K562 (cell line): ENCODE data around the gene MMP20. TPM values are rescaled to one million over a fixed set of nuclear protein-coding genes. Genes with fewer than 3 reads are reported as not detected.

Experiments used
- ATAC-seq: fragments of 200-7000 bp; cut with Tn5 transposase; 3 replicates; pipeline ENCODE4 v1.9.1; 2020; ENCODE audit warnings: moderate library complexity
- BruUV-seq: library from RNA; stranded (reverse); fragments of 400-500 nt; replicated peaks from 2 replicates; lab custom pipeline; 2021; lab: Mats Ljungman, UMichigan
- CTCF ChIA-PET: fragments of 300-600 bp; formaldehyde crosslinking; extraction: SDS; loops from one replicate; lab custom pipeline; 2021; ENCODE audit warnings: low intra/inter-chr PET ratio; lab: Yijun Ruan, JAX
- POLR2A ChIA-PET: fragments of 300-600, 350-650 bp; sonication (Branson Sonifier 250); formaldehyde crosslinking; extraction: SDS; loops from one replicate; lab custom pipeline; 2021; ENCODE audit warnings: antibody characterized with exemption, inconsistent platforms; lab: Yijun Ruan, JAX
- DNase-seq, 4 experiments: peaks; one replicate each; pipeline versions ENCODE4 v3.0.0 to v3.0.0-alpha.2; 2011 to 2018; ENCODE audit warnings: low spot score in 3 of 4, mixed read lengths in 3 of 4; ENCODE audit errors: extremely low read depth in 1 of 4
- FAIRE-seq: peaks from 2 replicates; lab custom pipeline; 2011; peaks lifted over from hg19 to GRCh38; lab: Jason Lieb, UNC
- H2AFZ ChIP-seq: 2 replicates; pipeline ENCODE4 v1.6.0; 2011; ENCODE audit warnings: low read depth, low read length, control low read depth, inconsistent platforms
- H3K27ac ChIP-seq: fragments of 200-600 bp; 3 replicates; pipeline ENCODE4 v1.8.0; 2011; ENCODE audit warnings: low read depth, mild to moderate bottlenecking, control low read depth, inconsistent platforms, low read length, moderate library complexity, mixed read lengths; ENCODE audit errors: extremely low read depth
- H3K27me3 ChIP-seq, 2 experiments: fragments of 300-600 bp in 1 of 2; 2 replicates in 1 of 2; 3 replicates in 1 of 2; pipeline versions ENCODE4 v1.6.0 to v1.8.0; 2011; ENCODE audit warnings: inconsistent platforms in 2 of 2, low read length in 2 of 2, mild to moderate bottlenecking in 1 of 2, mixed read lengths in 1 of 2, moderate library complexity in 1 of 2; ENCODE audit not compliant: control insufficient read depth in 2 of 2, insufficient read depth in 2 of 2
- H3K36me3 ChIP-seq: fragments of 300-600 bp; 3 replicates; pipeline ENCODE4 v1.8.0; 2011; ENCODE audit warnings: mild to moderate bottlenecking, low read length, inconsistent platforms; ENCODE audit not compliant: control insufficient read depth, insufficient read depth
- H3K4me1 ChIP-seq, 2 experiments: fragments of 200-600 bp in 1 of 2; replicated peaks in 1 of 2; 2 replicates in 1 of 2; 3 replicates in 1 of 2; pipeline versions ENCODE4 v1.5.1 to v1.8.0; 2011; ENCODE audit warnings: inconsistent platforms in 2 of 2, low read length in 2 of 2, mild to moderate bottlenecking in 1 of 2, mixed read lengths in 1 of 2, moderate library complexity in 1 of 2; ENCODE audit not compliant: control insufficient read depth in 2 of 2, insufficient read depth in 2 of 2
- H3K4me2 ChIP-seq: 2 replicates; pipeline ENCODE4 v1.6.1; 2011; ENCODE audit warnings: low read length, control low read depth, inconsistent platforms, mixed read lengths; ENCODE audit not compliant: insufficient read depth
- H3K4me3 ChIP-seq: fragments of 200-600 bp; sonication (generic), shearing (Covaris generic); 2 replicates; pipeline ENCODE4 v1.5.1; 2016; ENCODE audit warnings: control low read depth, inconsistent platforms
- H3K79me2 ChIP-seq: fragments of 200-600 bp; 3 replicates; pipeline ENCODE4 v1.8.0; 2011; ENCODE audit warnings: low read length, inconsistent platforms; ENCODE audit not compliant: control insufficient read depth, insufficient read depth
- H3K9ac ChIP-seq, 2 experiments: 2 replicates each; pipeline versions ENCODE4 v1.6.0 to v1.6.1; 2011; ENCODE audit warnings: low read depth in 2 of 2, low read length in 2 of 2, control low read depth in 1 of 2, inconsistent platforms in 1 of 2, mild to moderate bottlenecking in 1 of 2, mixed read lengths in 1 of 2; ENCODE audit not compliant: insufficient read depth in 1 of 2
- H3K9me1 ChIP-seq: one replicate; pipeline ENCODE4 v1.6.0; 2011; ENCODE audit warnings: inconsistent platforms, mild to moderate bottlenecking, low read length, moderate library complexity; ENCODE audit not compliant: control insufficient read depth, insufficient read depth
- H3K9me3 ChIP-seq: replicated peaks from 2 replicates; pipeline ENCODE4 v1.5.1; 2011; ENCODE audit warnings: low read depth, low read length, inconsistent platforms; ENCODE audit not compliant: control insufficient read depth, insufficient read depth
- H4K20me1 ChIP-seq: replicated peaks from 2 replicates; pipeline ENCODE4 v1.6.1; 2011; ENCODE audit warnings: low read length, inconsistent platforms, mixed read lengths; ENCODE audit not compliant: control insufficient read depth, insufficient read depth
- ARID1B ChIP-seq: fragments of 450-650 bp; IDR thresholded peaks from 2 replicates; pipeline ENCODE4 v1.6.1; 2016; ENCODE audit warnings: antibody characterized with exemption, mild to moderate bottlenecking, inconsistent platforms
- BCL6 ChIP-seq: fragments of 250-450 bp; sonication (Bioruptor Pico); IDR thresholded peaks from 2 replicates; pipeline ENCODE4 v1.4.0; 2020
- CBFB ChIP-seq: sonication (generic); formaldehyde crosslinking; IDR thresholded peaks from 2 replicates; pipeline ENCODE4 v1.4.0; 2020; ENCODE audit warnings: mild to moderate bottlenecking, missing genetic modification reagents
- CBX1 ChIP-seq: sonication (generic); IDR thresholded peaks from 2 replicates; pipeline ENCODE4 v1.6.1; 2016; ENCODE audit warnings: antibody characterized with exemption, low read depth, mild to moderate bottlenecking
- CBX5 ChIP-seq: IDR thresholded peaks from 2 replicates; pipeline ENCODE4 v1.6.1; 2014; ENCODE audit warnings: low read depth, borderline replicate concordance
- NR2C1 ChIP-seq, 2 experiments: fragments of 450-650 bp; IDR thresholded peaks; 2 replicates each; pipeline ENCODE4 v1.6.1; 2017; ENCODE audit warnings: mild to moderate bottlenecking in 2 of 2, antibody characterized with exemption in 1 of 2, inconsistent platforms in 1 of 2, missing compliant biosample characterization in 1 of 2, missing genetic modification characterization in 1 of 2
- PCBP1 ChIP-seq: fragments of 200-400 bp; formaldehyde crosslinking; IDR thresholded peaks from 2 replicates; pipeline ENCODE4 v1.6.1; 2018; ENCODE audit warnings: mild to moderate bottlenecking, low read depth, low read length; ENCODE audit not compliant: poor library complexity, severe bottlenecking
- PHB2 ChIP-seq: fragments of 450-650 bp; IDR thresholded peaks from 2 replicates; pipeline ENCODE4 v1.6.1; 2017; ENCODE audit warnings: low read depth
- ZNF408 ChIP-seq: fragments of 250-450 bp; sonication (Bioruptor Pico); IDR thresholded peaks from 2 replicates; pipeline ENCODE4 v1.4.0; 2020; ENCODE audit warnings: low read depth, mild to moderate bottlenecking, moderate library complexity
- ZNF518B ChIP-seq: fragments of 250-450 bp; sonication (Bioruptor Pico); IDR thresholded peaks from 2 replicates; pipeline ENCODE4 v1.5.0; 2021; ENCODE audit warnings: mild to moderate bottlenecking, moderate library complexity
- WGBS: fragments of 100-300 bp; shearing (Covaris generic); methylation state at CpG from one replicate; pipeline ENCODE4 v1.1.6; 2016; ENCODE audit warnings: low coverage, mixed read lengths; ENCODE audit not compliant: insufficient coverage; ENCODE audit errors: missing lambda C conversion rate; 5-methylcytosine and 5-hydroxymethylcytosine counted together
- in situ Hi-C: fragments of 300-500 bp; cut with MboI; formaldehyde crosslinking; loops from 4 replicates; pipeline ENCODE4 v1.15.0; 2018; ENCODE audit warnings: inconsistent platforms, mixed read lengths
- intact Hi-C: fragments of 100-400 bp; cut with micrococcal nuclease; formaldehyde crosslinking; loops from 2 replicates; pipeline ENCODE4 v1.14.2; 2022
- polyA plus RNA-seq, 8 experiments: library from polyadenylated mRNA; depleted of rRNA in 4 of 8; stranded (reverse) in 5 of 8; unstranded in 3 of 8; fragments of >200 nt; fragmentation: Nextera tagmentation in 2 of 8; fragmentation: Illumina TruSeq in 1 of 8; extraction: Ambion mirVana in 2 of 8; extraction: Trizol in 1 of 8; gene quantifications; 2 replicates each; pipeline versions ENCODE4 v1.2.1 to v1.2.3, GENCODE V29; 2011 to 2014; ENCODE audit warnings: inconsistent platforms in 1 of 8, missing spikeins in 1 of 8
- total RNA-seq, 7 experiments: library from RNA; depleted of rRNA in 6 of 7; stranded (reverse); fragments of >200 nt in 6 of 7; fragmentation: Illumina TruSeq in 2 of 7; extraction: Trizol in 2 of 7; gene quantifications; 2 replicates each; pipeline versions ENCODE4 v1.2.1 to v1.2.3, GENCODE V29; 2011 to 2021; ENCODE audit warnings: low replicate concordance in 1 of 7
- TF ChIP-seq, protein P1 (sequence below): fragments of 250-450 bp; sonication (Bioruptor Pico); IDR thresholded peaks from 2 replicates; pipeline ENCODE4 v1.8.0; 2022; ENCODE audit warnings: inconsistent platforms, mild to moderate bottlenecking, moderate library complexity, borderline replicate concordance

Gene MMP20
- total and polyA plus RNA-seq, 9 of the 15 experiments (the other 6 are each of a cell fraction or from before 2014, with no cell fraction given): not detected

- ATAC-seq: no peak
- no peak for TF ChIP-seq PHB2
- TF ChIP-seq PCBP1: no peak
- TF ChIP-seq, protein P1, sequence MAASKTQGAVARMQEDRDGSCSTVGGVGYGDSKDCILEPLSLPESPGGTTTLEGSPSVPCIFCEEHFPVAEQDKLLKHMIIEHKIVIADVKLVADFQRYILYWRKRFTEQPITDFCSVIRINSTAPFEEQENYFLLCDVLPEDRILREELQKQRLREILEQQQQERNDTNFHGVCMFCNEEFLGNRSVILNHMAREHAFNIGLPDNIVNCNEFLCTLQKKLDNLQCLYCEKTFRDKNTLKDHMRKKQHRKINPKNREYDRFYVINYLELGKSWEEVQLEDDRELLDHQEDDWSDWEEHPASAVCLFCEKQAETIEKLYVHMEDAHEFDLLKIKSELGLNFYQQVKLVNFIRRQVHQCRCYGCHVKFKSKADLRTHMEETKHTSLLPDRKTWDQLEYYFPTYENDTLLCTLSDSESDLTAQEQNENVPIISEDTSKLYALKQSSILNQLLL (CRISPR knock-in tag): no peak
- TF ChIP-seq NR2C1 (IDR thresholded peaks at IDR 0.05): no peak
- TF ChIP-seq NR2C1 (tag; IDR thresholded peaks at IDR 0.05): no peak
- TF ChIP-seq CBX1: no peak
- no peak for TF ChIP-seq ZNF518B (CRISPR knock-in tag)
- TF ChIP-seq CBX5: no peak
- TF ChIP-seq CBFB (CRISPR knock-in tag): no peak
- TF ChIP-seq ZNF408 (CRISPR knock-in tag): no peak
- TF ChIP-seq BCL6: no peak
- no peak for TF ChIP-seq ARID1B
- CTCF ChIA-PET: no interaction called here
- POLR2A ChIA-PET: no interaction called here
- H3K4me1 ChIP-seq: peaks cover 0 to 7% of the 10 kb centered on the region in 2 experiments; a peak in 2 of 5 replicates
- intact Hi-C loops (no loop called here), in situ Hi-C loops (no loop called here)
- no peak overlapping the region for H3K4me2 ChIP-seq
- no peaks in the 10 kb centered on the region for H4K20me1 ChIP-seq
- H3K9me3 ChIP-seq: no peaks in the 10 kb centered on the region
- no peaks in the 10 kb centered on the region for H3K9me1 ChIP-seq
- H2AFZ ChIP-seq: no peak overlapping the region
- H3K36me3 ChIP-seq: no peaks in the 10 kb centered on the region
- peaks cover 0 to 5% of the 10 kb centered on the region in 2 experiments; a peak in 1 of 5 replicates for H3K27me3 ChIP-seq
- no peak overlapping the region for H3K4me3 ChIP-seq
- no peak for FAIRE-seq
- WGBS: 0% methylated on average over 1 of the region's 1 CpG
- no peak overlapping the region for H3K9ac ChIP-seq
- H3K79me2 ChIP-seq: no peaks in the 10 kb centered on the region
- no peak overlapping the region for H3K27ac ChIP-seq
- DNase-seq: no peak
- BruUV-seq: no TSS peak
Measured at GRCh38 chr11:102617466-102618008, 7.6 kb downstream of the MMP20 start.
